RWPE1 (cell line): ENCODE data around the gene FKBP10.

Source experiments
- CTCF ChIA-PET: fragments of 350-600 bp; sonication (Branson Sonifier 250); formaldehyde crosslinking; extraction: SDS; loops from one replicate; lab custom pipeline; 2021; lab: Yijun Ruan, JAX
- POLR2A ChIA-PET: fragments of 400-600 bp; formaldehyde crosslinking; extraction: SDS; loops from one replicate; lab custom pipeline; 2020; ENCODE audit warnings: antibody characterized with exemption; ENCODE audit not compliant: low non-redundant PET; lab: Yijun Ruan, JAX
- DNase-seq: peaks from one replicate; pipeline ENCODE4 v3.0.0; 2012; ENCODE audit warnings: low spot score
- H3K27ac ChIP-seq: fragments of 450-650 bp; 2 replicates; pipeline ENCODE4 v1.5.1; 2017
- CTCF ChIP-seq: fragments of 450-650 bp; conservative IDR thresholded peaks from 2 replicates; pipeline ENCODE4 v1.5.1; 2017; ENCODE audit warnings: low read depth, mild to moderate bottlenecking

The FKBP10 gene

DNA sequence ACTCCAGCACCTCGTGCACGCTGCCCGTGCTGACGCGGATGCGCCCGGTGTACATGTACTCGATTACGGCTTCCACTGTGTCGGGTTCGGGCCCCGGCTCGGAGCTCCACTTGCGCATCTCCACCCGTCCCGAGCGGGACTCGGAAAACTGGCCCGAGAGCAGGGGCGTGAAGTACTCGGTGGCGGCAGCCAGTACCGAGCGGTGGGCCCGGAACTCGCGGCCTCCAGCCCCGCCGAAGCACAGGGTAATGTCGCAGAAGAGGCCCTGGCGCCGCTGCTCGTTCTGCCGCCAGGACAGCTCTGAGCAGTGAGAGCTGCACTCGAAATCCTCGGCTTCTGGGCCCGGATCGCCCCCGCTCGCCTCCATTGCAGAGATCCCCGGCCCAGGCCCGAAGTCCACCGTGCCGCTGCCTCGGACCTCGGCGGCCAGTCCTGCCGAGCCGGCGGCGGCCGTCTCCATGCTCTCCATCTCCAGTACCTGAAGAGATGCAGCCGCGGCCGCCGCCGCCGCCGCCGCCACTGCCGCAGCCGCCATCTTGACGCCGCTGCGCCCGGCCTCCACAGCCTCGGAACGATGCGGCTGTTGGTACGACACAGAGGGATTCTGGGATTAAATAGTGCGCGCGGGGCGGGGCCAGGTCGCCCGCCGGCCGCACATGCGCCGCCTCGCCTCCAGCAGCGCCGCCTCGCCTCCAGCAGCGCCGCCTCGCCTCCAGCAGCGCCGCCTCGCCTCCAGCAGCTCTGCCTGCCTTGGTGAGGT, 52.2 kb downstream of the FKBP10 start, which contains the start of gene KLHL11:
Gene KLHL11 (minus strand): TSS at position 588 of the 760 bp plus-strand sequence. CDS start 53 bp downstream, at position 535.
- ChIA-PET CTCF (interaction anchor here (0.9 to 1.4 kb wide), 2 partner anchors 54 to 128 kb away, joined by 3 to 7 read pairs; no protein-coding TSS in a partner anchor), POLR2A (interaction anchor here (0.6 kb wide), 1 partner anchor 42 kb away, joined by 3 read pairs; no protein-coding TSS in a partner anchor)
- no peak for TF ChIP-seq CTCF
- H3K27ac ChIP-seq = peak within 1 kb of the TSS; percentile 85
- peak; percentile 90 for DNase-seq

GRCh38 chr17:41865596-41865893, 52.7 kb downstream of the FKBP10 start:
- no peak for DNase-seq
- ChIA-PET POLR2A (interaction anchor here (0.6 kb wide), 1 partner anchor 71 kb away, joined by 4 read pairs; no protein-coding TSS in a partner anchor), CTCF (no interaction called here)
- TF ChIP-seq CTCF = no peak
- H3K27ac ChIP-seq = peak overlapping the region; percentile 85

DNA sequence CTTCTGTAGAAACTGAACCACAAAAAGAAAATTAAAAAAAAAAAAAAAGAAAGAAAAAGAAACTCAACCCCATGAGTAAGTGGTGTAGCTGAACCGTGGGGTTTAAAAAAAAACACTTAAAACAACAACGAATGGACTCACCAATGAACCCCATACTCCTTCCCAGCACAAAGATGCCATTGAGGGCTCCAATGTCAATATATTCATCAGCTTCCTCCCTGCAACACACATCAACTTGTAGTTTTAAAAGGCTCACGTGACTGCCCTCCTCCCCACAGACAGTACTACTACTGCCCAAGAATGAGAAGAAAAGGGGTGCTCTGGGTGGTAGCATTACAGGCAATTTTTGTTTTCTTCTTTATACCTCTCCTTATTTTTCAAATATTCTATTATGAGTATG, 55.8 kb downstream of the FKBP10 start:
- POLR2A ChIA-PET = no interaction called here
- CTCF ChIA-PET = interaction anchor here (0.6 to 0.8 kb wide), 2 partner anchors 13 to 952 kb away, joined by 4 to 5 read pairs; no protein-coding TSS in a partner anchor
- no peak for DNase-seq
- H3K27ac ChIP-seq = no peak overlapping the region
- TF ChIP-seq CTCF = no peak

DNA sequence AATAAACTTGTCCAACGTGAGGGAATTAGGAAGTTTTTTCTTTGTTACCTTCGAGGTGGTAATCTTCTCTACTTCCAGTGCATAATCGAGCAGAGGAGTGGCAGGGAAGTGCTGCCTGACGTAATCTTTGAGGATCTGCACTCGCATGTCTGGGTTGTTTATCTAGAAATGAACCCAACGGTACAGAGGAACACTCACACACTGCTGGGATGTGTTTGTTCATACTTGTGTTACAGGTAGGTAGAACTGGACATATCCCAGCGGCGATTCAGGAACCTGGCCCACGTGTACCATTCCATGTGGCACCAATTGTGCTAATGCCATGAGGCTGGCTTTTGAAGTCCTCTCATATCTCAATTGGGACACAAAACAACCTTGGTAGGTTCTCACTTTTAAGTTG, 56.6 kb downstream of the FKBP10 start:
- peak overlapping the region; percentile 62 for H3K27ac ChIP-seq
- no peak for DNase-seq
- POLR2A ChIA-PET = no interaction called here
- CTCF ChIA-PET = interaction anchor here (0.7 kb wide), 1 partner anchor 22 kb away, joined by 3 read pairs; no protein-coding TSS in a partner anchor
- no peak for TF ChIP-seq CTCF

- CTCF ChIA-PET = no interaction called here
- no peak for TF ChIP-seq CTCF
- no peak for DNase-seq
- POLR2A ChIA-PET = no interaction called here
- peak overlapping the region; percentile 62 for H3K27ac ChIP-seq
These were observed 57.3 kb downstream of the FKBP10 start for GRCh38 chr17:41870097-41870496.

DNA sequence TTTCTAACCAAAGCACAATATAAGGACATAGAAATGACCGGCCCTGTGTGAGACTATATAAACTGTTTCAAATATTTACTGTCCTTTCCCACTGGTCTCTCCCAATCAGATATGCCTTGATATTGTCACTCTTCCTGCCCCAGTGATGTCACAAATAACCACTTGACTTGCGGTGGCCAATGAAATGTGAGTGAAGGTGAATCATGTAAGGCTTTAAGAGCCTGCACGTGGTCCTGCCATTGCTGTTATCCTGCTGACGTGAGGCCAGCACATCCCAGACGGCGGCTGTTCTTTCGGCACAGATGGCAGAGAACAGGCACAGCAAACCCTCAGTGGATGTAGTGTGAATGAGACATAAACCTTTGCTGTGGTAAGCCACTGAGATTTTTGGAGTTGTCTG, 57.8 kb downstream of the FKBP10 start:
- CTCF ChIA-PET = interaction anchor here (1.2 kb wide), 1 partner anchor 16 kb away, joined by 4 read pairs; no protein-coding TSS in a partner anchor
- DNase-seq = no peak
- POLR2A ChIA-PET = no interaction called here
- peak overlapping the region; percentile 62 for H3K27ac ChIP-seq
- no peak for TF ChIP-seq CTCF
